ENCODE measurements around the gene COL25A1. TPM values are rescaled to one million over a fixed set of nuclear protein-coding genes. Genes with fewer than 3 reads are reported as not detected.

Gene COL25A1
- total and polyA plus RNA-seq, 4 donors: 0.61 to 4.4 (median 2.1) TPM

GRCh38 chr4:109016200-109016599 is 286.3 kb downstream of the COL25A1 start:
- no peak for DNase-seq (ENCODE audit: low spot score)

GRCh38 chr4:109015413-109015810 is 287.0 kb downstream of the COL25A1 start:
- H3K27me3 ChIP-seq (ENCODE audit: control insufficient read depth in 4 of 4, insufficient read depth in 4 of 4, low read length in 3 of 4): no peaks in the 10 kb centered on the region
- H3K4me3 ChIP-seq (ENCODE audit: low read depth in 1 of 3, low read length in 3 of 3): no peak overlapping the region
- no peak for TF ChIP-seq RXRA (IDR thresholded peaks at IDR 0.05)
- no peak overlapping the region for H3K27ac ChIP-seq (ENCODE audit: low read depth in 1 of 2, low read length in 2 of 2)
- WGBS: 52% methylated on average over 2 of the region's 2 CpGs
- no peaks in the 10 kb centered on the region for H3K9me3 ChIP-seq (ENCODE audit: control insufficient read depth in 4 of 4, low read length in 3 of 4)
- H3K36me3 ChIP-seq (ENCODE audit: control insufficient read depth in 4 of 4, insufficient read depth in 3 of 4, low read depth in 1 of 4, low read length in 3 of 4): no peaks in the 10 kb centered on the region
- no peaks in the 10 kb centered on the region for H3K4me1 ChIP-seq (ENCODE audit: control insufficient read depth in 4 of 4, insufficient read depth in 4 of 4, low read length in 3 of 4)
- no peak for DNase-seq (ENCODE audit: low spot score)
- no peak overlapping the region for H3K9ac ChIP-seq (ENCODE audit: low read depth in 1 of 2, low read length in 2 of 2)

More at GRCh38 chr4:109016200-109016599, 286.3 kb downstream of the COL25A1 start:
- peaks cover 0 to 4% (median under 1%) of the 10 kb centered on the region in 4 donors for H3K9me3 ChIP-seq (ENCODE audit: control insufficient read depth in 4 of 4, low read length in 3 of 4)
- H3K27me3 ChIP-seq (ENCODE audit: control insufficient read depth in 4 of 4, insufficient read depth in 4 of 4, low read length in 3 of 4): no peaks in the 10 kb centered on the region
- H3K27ac ChIP-seq (ENCODE audit: low read depth in 1 of 2, low read length in 2 of 2): no peak overlapping the region
- H3K4me1 ChIP-seq (ENCODE audit: control insufficient read depth in 4 of 4, insufficient read depth in 4 of 4, low read length in 3 of 4): no peaks in the 10 kb centered on the region
- TF ChIP-seq SP1 (IDR thresholded peaks at IDR 0.05) (no peak), ZBTB33 (IDR thresholded peaks at IDR 0.05) (no peak), RXRA (IDR thresholded peaks at IDR 0.05) (no peak), MAX (IDR thresholded peaks at IDR 0.05) (no peak), GABPA (IDR thresholded peaks at IDR 0.05 in 1 of 2, conservative IDR thresholded peaks at IDR 0.05 in 1 of 2) (no peak), REST (IDR thresholded peaks at IDR 0.05) (no peak)
- no peak overlapping the region for H3K4me3 ChIP-seq (ENCODE audit: low read depth in 1 of 3, low read length in 3 of 3)
- 81% methylated on average over 5 of the region's 5 CpGs for WGBS
- H3K9ac ChIP-seq (ENCODE audit: low read depth in 1 of 2, low read length in 2 of 2): no peak overlapping the region
- no peaks in the 10 kb centered on the region for H3K36me3 ChIP-seq (ENCODE audit: control insufficient read depth in 4 of 4, insufficient read depth in 3 of 4, low read depth in 1 of 4, low read length in 3 of 4)

- Histone ChIP-seq H3K27ac (ENCODE audit: low read depth in 1 of 2, low read length in 2 of 2) (no peak overlapping the region), H3K4me3 (ENCODE audit: low read depth in 1 of 3, low read length in 3 of 3) (no peak overlapping the region), H3K27me3 (ENCODE audit: control insufficient read depth in 4 of 4, insufficient read depth in 4 of 4, low read length in 3 of 4) (no peaks in the 10 kb centered on the region), H3K9ac (ENCODE audit: low read depth in 1 of 2, low read length in 2 of 2) (no peak overlapping the region), H3K4me1 (ENCODE audit: control insufficient read depth in 4 of 4, insufficient read depth in 4 of 4, low read length in 3 of 4) (no peaks in the 10 kb centered on the region), H3K36me3 (ENCODE audit: control insufficient read depth in 4 of 4, insufficient read depth in 3 of 4, low read depth in 1 of 4, low read length in 3 of 4) (no peaks in the 10 kb centered on the region), H3K9me3 (ENCODE audit: control insufficient read depth in 4 of 4, low read length in 3 of 4) (no peaks in the 10 kb centered on the region)
- 75% methylated on average over 11 of the region's 11 CpGs for WGBS
- no peak for DNase-seq (ENCODE audit: low spot score)
- TF ChIP-seq RXRA (IDR thresholded peaks at IDR 0.05) (no peak), FOXA2 (IDR thresholded peaks at IDR 0.05) (no peak), SP1 (IDR thresholded peaks at IDR 0.05) (no peak), CTCF (IDR thresholded peaks at IDR 0.05; ENCODE audit: low read depth, low read length, missing input control) (no peak), TAF1 (conservative IDR thresholded peaks at IDR 0.05) (no peak), ZBTB33 (IDR thresholded peaks at IDR 0.05) (no peak), EGR1 (IDR thresholded peaks at IDR 0.05; ENCODE audit: low read depth in 2 of 2) (no peak), ATF3 (IDR thresholded peaks at IDR 0.05) (no peak), JUND (IDR thresholded peaks at IDR 0.05) (no peak)
These were observed 287.7 kb downstream of the COL25A1 start for GRCh38 chr4:109014593-109015412.
